Stimulated activated CD4-positive, alpha-beta T cell treated with anti-CD3 and anti-CD28 coated beads, TNF-alpha, amount 100 ng/mL, for 1 hour (primary cell): ENCODE data around the gene EARS2.
"Not testable (repeated sequence)": the region's sequence is repeated elsewhere in the genome, so short reads cannot be mapped to it uniquely, and the experiment has no call there.

Source experiments
- DNase-seq, 3 donors: peaks; one replicate each; pipeline ENCODE4 v3.0.0-alpha.2; 2020; ENCODE audit warnings: low read depth in 3 of 3, low spot score in 1 of 3

EARS2 gene

GRCh38 chr16:23556881-23557778 lies at the start of gene EARS2, which contains the start of gene UBFD1:
Gene EARS2, minus strand, starts transcription at chr16:23557350. Its CDS starts 7 bp downstream, at chr16:23557343.
Gene UBFD1, plus strand, starts transcription at chr16:23557727. Its CDS starts 16 bp downstream, at chr16:23557743.
- DNase-seq: peak; percentile 84 to 97 (median 89)

GRCh38 chr16:23597003-23597756 lies 40.0 kb upstream of the EARS2 start:
- no peak for DNase-seq

- DNase-seq: peak; percentile 62 to 94 (median 79)
Observed at GRCh38 chr16:23595951-23596720, 39.0 kb upstream of the EARS2 start, which contains the start of gene NDUFAB1. Gene NDUFAB1, minus strand, starts transcription at chr16:23596316. Its CDS starts 26 bp downstream, at chr16:23596290.

GRCh38 chr16:23595246-23595950 lies 38.2 kb upstream of the EARS2 start:
- DNase-seq: no peak

- DNase-seq: no peak
Observed at GRCh38 chr16:23594186-23594585, 37.0 kb upstream of the EARS2 start.

GRCh38 chr16:23590181-23590580 lies 33.0 kb upstream of the EARS2 start:
- no peak for DNase-seq

GRCh38 chr16:23587726-23588125 lies 30.6 kb upstream of the EARS2 start:
- no peak for DNase-seq

GRCh38 chr16:23584186-23585076 lies 27.3 kb upstream of the EARS2 start:
- DNase-seq: no peak

GRCh38 chr16:23583271-23583670 lies 26.1 kb upstream of the EARS2 start:
- not testable (repeated sequence) for DNase-seq

- no peak for DNase-seq
Observed at GRCh38 chr16:23581764-23582163, 24.6 kb upstream of the EARS2 start.

- DNase-seq: no peak
Observed at GRCh38 chr16:23580391-23580790, 23.2 kb upstream of the EARS2 start.

- DNase-seq: no peak
Observed at GRCh38 chr16:23579371-23579770, 22.2 kb upstream of the EARS2 start.

- DNase-seq: no peak
Observed at GRCh38 chr16:23578101-23578830, 21.1 kb upstream of the EARS2 start.

GRCh38 chr16:23577493-23577892 lies 20.3 kb upstream of the EARS2 start:
- DNase-seq: no peak

- no peak for DNase-seq
Observed at GRCh38 chr16:23575834-23576233, 18.7 kb upstream of the EARS2 start.

- no peak for DNase-seq
Observed at GRCh38 chr16:23573817-23574216, 16.7 kb upstream of the EARS2 start.

GRCh38 chr16:23572394-23572793 lies 15.2 kb upstream of the EARS2 start:
- DNase-seq: no peak

GRCh38 chr16:23571895-23572294 lies 14.7 kb upstream of the EARS2 start:
- DNase-seq: no peak
